Measurements from ENCODE around the gene MTSS2. TPM values are rescaled to one million over a fixed set of nuclear protein-coding genes. Genes with fewer than 3 reads are reported as not detected.

Gene MTSS2
- total RNA-seq, 4 donors from 2014 or later, result 42.6 to 160 (median 93.9) TPM

DNA sequence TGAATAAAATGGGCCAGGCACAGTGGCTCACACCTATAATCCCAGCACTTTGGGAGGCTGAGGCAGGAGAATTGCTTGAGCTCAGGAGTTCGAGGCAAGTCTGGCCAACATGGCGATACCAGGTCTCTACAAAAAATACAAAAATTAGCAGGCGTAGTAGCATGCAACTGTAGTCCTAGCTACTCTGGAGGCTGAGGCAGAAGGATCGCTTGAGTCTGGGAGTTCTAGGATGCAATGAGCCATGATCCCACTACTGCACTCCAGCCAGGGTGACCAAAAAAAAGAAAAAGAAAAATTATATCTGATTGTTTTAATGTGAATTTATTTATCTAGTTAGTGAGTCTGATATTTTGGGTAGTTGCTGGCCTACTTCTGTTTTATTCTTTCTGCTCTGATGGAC lies 32.4 kb downstream of the MTSS2 start:
- TF ChIP-seq, protein P1, sequence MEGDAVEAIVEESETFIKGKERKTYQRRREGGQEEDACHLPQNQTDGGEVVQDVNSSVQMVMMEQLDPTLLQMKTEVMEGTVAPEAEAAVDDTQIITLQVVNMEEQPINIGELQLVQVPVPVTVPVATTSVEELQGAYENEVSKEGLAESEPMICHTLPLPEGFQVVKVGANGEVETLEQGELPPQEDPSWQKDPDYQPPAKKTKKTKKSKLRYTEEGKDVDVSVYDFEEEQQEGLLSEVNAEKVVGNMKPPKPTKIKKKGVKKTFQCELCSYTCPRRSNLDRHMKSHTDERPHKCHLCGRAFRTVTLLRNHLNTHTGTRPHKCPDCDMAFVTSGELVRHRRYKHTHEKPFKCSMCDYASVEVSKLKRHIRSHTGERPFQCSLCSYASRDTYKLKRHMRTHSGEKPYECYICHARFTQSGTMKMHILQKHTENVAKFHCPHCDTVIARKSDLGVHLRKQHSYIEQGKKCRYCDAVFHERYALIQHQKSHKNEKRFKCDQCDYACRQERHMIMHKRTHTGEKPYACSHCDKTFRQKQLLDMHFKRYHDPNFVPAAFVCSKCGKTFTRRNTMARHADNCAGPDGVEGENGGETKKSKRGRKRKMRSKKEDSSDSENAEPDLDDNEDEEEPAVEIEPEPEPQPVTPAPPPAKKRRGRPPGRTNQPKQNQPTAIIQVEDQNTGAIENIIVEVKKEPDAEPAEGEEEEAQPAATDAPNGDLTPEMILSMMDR (IDR thresholded peaks at IDR 0.05 in 4 of 5, conservative IDR thresholded peaks at IDR 0.05 in 1 of 5), result no peak
- no peak for TF ChIP-seq POLR2A (IDR thresholded peaks at IDR 0.05)
- intact Hi-C loops (cut with DNase I; ENCODE audit: low total_unique reads), result loop anchor here (1.0 to 2.0 kb wide), 3 partner anchors 81 to 283 kb away; no protein-coding TSS in a partner anchor
- DNase-seq (no peak), ATAC-seq (no peak)
- Histone ChIP-seq H3K36me3 (no peaks in the 10 kb centered on the region), H3K9me3 (no peaks in the 10 kb centered on the region), H3K27me3 (no peaks in the 10 kb centered on the region), H3K27ac (peak overlapping the region in 3 of 4 donors; percentile 23 to 66 (median 57)), H3K4me3 (no peak overlapping the region), H3K4me1 (peaks cover 4 to 11% of the 10 kb centered on the region in 2 donors)
- in situ Hi-C loops (cut with MboI; ENCODE audit: low sequenced_read_pairs in 4 of 4), result loop anchor here (5.0 to 25.0 kb wide), 5 partner anchors 119 to 291 kb away; no protein-coding TSS in a partner anchor

DNA sequence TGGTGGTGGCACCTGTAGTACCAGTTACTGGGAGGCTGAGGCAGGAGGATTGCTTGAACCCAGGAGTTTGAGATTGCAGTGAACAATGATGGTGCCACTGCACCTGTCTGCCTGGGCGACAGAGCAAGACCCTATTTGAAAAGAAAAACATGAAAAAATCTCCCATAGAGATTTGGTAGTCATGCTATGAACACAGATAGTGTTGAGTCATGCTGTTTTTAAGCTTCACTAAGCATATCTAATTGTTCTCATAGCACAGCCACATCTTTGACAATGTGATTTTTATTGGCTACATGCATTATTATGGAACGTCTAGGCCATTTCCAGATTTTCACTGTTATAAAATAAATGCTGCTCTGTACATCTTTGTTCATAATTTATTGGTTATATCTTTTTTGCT lies 33.5 kb downstream of the MTSS2 start:
- H3K4me3 ChIP-seq, result no peak overlapping the region
- intact Hi-C loops (cut with DNase I; ENCODE audit: low total_unique reads) (loop anchor here (2.0 kb wide), 2 partner anchors 80 to 282 kb away; no protein-coding TSS in a partner anchor), in situ Hi-C loops (cut with MboI; ENCODE audit: low sequenced_read_pairs in 4 of 4) (loop anchor here (5.0 to 25.0 kb wide), 5 partner anchors 118 to 290 kb away; no protein-coding TSS in a partner anchor)

DNA sequence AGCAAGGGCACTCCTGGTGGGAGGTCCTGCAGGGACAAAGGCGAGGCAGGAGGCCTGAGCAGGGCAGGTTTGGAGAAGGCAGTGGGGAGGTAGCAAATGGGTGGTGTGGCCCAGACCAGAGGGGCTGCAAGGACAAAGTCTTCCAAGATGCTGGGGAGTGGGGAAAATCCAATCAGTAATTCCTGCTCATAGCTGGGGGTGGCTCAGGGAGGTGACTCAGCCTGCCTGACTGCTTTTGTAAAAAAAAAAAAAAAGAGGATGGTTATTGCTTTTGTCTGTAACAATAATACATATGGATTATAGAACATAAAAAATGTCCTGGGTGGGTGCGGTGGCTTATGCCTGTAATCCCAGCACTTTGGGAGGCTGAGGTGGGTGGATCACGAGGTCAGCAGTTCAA lies 34.3 kb downstream of the MTSS2 start:
- no peaks in the 10 kb centered on the region for H3K27me3 ChIP-seq
- H3K9me3 ChIP-seq, result no peaks in the 10 kb centered on the region
- peaks cover 10 to 21% of the 10 kb centered on the region in 2 donors for H3K4me1 ChIP-seq
- no peak overlapping the region for H3K27ac ChIP-seq
- H3K36me3 ChIP-seq, result no peaks in the 10 kb centered on the region
- ATAC-seq, result no peak
- in situ Hi-C loops (cut with MboI; ENCODE audit: low sequenced_read_pairs in 4 of 4) (loop anchor here (5.0 to 25.0 kb wide), 5 partner anchors 117 to 289 kb away; no protein-coding TSS in a partner anchor), intact Hi-C loops (cut with DNase I; ENCODE audit: low total_unique reads) (no loop called here)
- no peak for DNase-seq
- TF ChIP-seq, protein P1 (IDR thresholded peaks at IDR 0.05 in 4 of 5, conservative IDR thresholded peaks at IDR 0.05 in 1 of 5), result no peak
- TF ChIP-seq POLR2A (IDR thresholded peaks at IDR 0.05), result no peak
- H3K4me3 ChIP-seq, result no peak overlapping the region

More for the DNA sequence above, 33.5 kb downstream of the MTSS2 start:
- Histone ChIP-seq H3K36me3 (no peaks in the 10 kb centered on the region), H3K27ac (peak overlapping the region in 2 of 4 donors; percentile 23 to 66), H3K4me1 (peaks cover 4 to 14% of the 10 kb centered on the region in 2 donors), H3K27me3 (no peaks in the 10 kb centered on the region), H3K9me3 (no peaks in the 10 kb centered on the region)
- ATAC-seq (no peak), DNase-seq (no peak)
- TF ChIP-seq, protein P1 (IDR thresholded peaks at IDR 0.05 in 4 of 5, conservative IDR thresholded peaks at IDR 0.05 in 1 of 5), result no peak
- TF ChIP-seq POLR2A (IDR thresholded peaks at IDR 0.05), result no peak

DNA sequence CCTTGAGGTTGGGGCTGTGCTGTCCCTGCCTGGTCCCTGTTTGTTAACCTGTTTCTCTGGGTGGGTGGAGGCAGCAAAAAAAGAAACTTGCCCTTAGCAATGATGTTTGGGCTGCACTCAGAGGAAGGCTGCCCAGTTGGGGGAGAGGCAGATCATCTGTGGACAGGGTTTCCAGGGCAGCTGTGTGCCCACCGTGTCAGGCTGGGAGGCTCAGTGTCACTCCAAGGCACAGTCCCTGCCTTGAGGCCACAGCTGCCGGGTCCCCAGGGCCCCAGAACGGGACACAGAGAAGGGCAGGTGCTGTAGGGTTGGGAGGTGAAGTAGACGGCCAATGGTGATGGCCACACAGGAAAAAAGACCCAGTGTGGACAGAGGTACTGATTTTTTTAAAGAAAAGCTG lies 35.6 kb downstream of the MTSS2 start:
- DNase-seq, result no peak
- TF ChIP-seq, protein P1 (IDR thresholded peaks at IDR 0.05 in 4 of 5, conservative IDR thresholded peaks at IDR 0.05 in 1 of 5), result no peak
- no peak for TF ChIP-seq POLR2A (IDR thresholded peaks at IDR 0.05)
- intact Hi-C loops (cut with DNase I; ENCODE audit: low total_unique reads) (no loop called here), in situ Hi-C loops (cut with MboI; ENCODE audit: low sequenced_read_pairs in 4 of 4) (loop anchor here (5.0 to 25.0 kb wide), 5 partner anchors 115 to 288 kb away; no protein-coding TSS in a partner anchor)
- Histone ChIP-seq H3K4me3 (no peak overlapping the region), H3K27ac (no peak overlapping the region), H3K36me3 (no peaks in the 10 kb centered on the region), H3K27me3 (no peaks in the 10 kb centered on the region), H3K4me1 (peaks cover 17 to 29% of the 10 kb centered on the region in 2 donors), H3K9me3 (no peaks in the 10 kb centered on the region)
- no peak for ATAC-seq

Measured in gastrocnemius medialis (tissue), 4 donors.